Esophagus muscularis mucosa (tissue), 4 donors: ENCODE measurements around the gene ANTKMT. TPM values are rescaled to one million over a fixed set of nuclear protein-coding genes. Genes with fewer than 3 reads are reported as not detected.
"Not testable (repeated sequence)": the region's sequence is repeated elsewhere in the genome, so short reads cannot be mapped to it uniquely, and the experiment has no call there.

ENCODE experiments used
- DNase-seq: peaks from one replicate; pipeline ENCODE4 v3.0.0-alpha.2; 2017; ENCODE audit errors: extremely low spot score
- H3K27ac ChIP-seq, 4 donors: fragments of 200-600 bp; sonication (generic); replicated peaks in 1 of 4; 1 replicate in 3 of 4; 2 replicates in 1 of 4; pipeline ENCODE4 v1.5.1; 2016 to 2019; ENCODE audit warnings: mild to moderate bottlenecking in 1 of 4
- H3K27me3 ChIP-seq, 4 donors: fragments of 200-600 bp; sonication (generic); one replicate each; pipeline versions ENCODE4 v1.5.1 to v1.6.0; 2016 to 2019
- H3K36me3 ChIP-seq, 4 donors: fragments of 200-600 bp; sonication (generic); one replicate each; pipeline ENCODE4 v1.5.1; 2016 to 2019
- H3K4me1 ChIP-seq, 4 donors: fragments of 200-600 bp; sonication (generic); one replicate each; pipeline ENCODE4 v1.5.1; 2016 to 2019
- H3K4me3 ChIP-seq, 4 donors: fragments of 200-600 bp; sonication (generic); 1 replicate in 2 of 4; 2 replicates in 2 of 4; pipeline ENCODE4 v1.5.1; 2016 to 2019; ENCODE audit warnings: mild to moderate bottlenecking in 4 of 4, moderate library complexity in 1 of 4
- H3K9me3 ChIP-seq, 4 donors: fragments of 200-600 bp; sonication (generic); 1 replicate in 3 of 4; 2 replicates in 1 of 4; pipeline ENCODE4 v1.5.1; 2016 to 2019
- CTCF ChIP-seq, 3 experiments: fragments of 200-600 bp in 2 of 3; fragments of 450-650 bp in 1 of 3; sonication (generic) in 2 of 3; IDR thresholded peaks; one replicate each; pipeline ENCODE4 v1.5.1; 2017 to 2019; ENCODE audit warnings: antibody characterized with exemption in 3 of 3, mild to moderate bottlenecking in 2 of 3, moderate library complexity in 1 of 3
- EP300 ChIP-seq: sonication (generic); formaldehyde crosslinking; IDR thresholded peaks from one replicate; pipeline ENCODE4 v1.6.1; 2017; ENCODE audit warnings: antibody characterized with exemption
- POLR2A ChIP-seq: fragments of 450-650 bp; IDR thresholded peaks from one replicate; pipeline ENCODE4 v1.6.1; 2017; ENCODE audit warnings: antibody characterized with exemption, moderate library complexity, mild to moderate bottlenecking, low read depth
- POLR2AphosphoS5 ChIP-seq, 2 donors: sonication (generic); formaldehyde crosslinking; IDR thresholded peaks; one replicate each; pipeline ENCODE4 v1.6.1; 2017; ENCODE audit warnings: antibody characterized with exemption in 2 of 2
- WGBS: methylation state at CpG from one replicate; pipeline ENCODE4 v1.1.5; 2018; 5-methylcytosine and 5-hydroxymethylcytosine counted together
- intact Hi-C: fragments of 100-400 bp; cut with DNase I; formaldehyde crosslinking; loops from one replicate; pipeline ENCODE4 v1.15.1; 2023
- total RNA-seq, 4 donors: library from RNA; depleted of rRNA; stranded (reverse); fragments of >200 nt; gene quantifications; one replicate each; pipeline versions ENCODE4 v1.1.0 to v1.2.1, GENCODE V29; 2016

The ANTKMT gene
- total RNA-seq, 4 donors from 2014 or later = 26.5 to 48.6 (median 40.3) TPM

- no peaks in the 10 kb centered on the region for H3K36me3 ChIP-seq
- peaks cover 0 to 21% (median 0%) of the 10 kb centered on the region in 4 donors for H3K27me3 ChIP-seq
- no peak for DNase-seq
- TF ChIP-seq POLR2A (no peak), EP300 (no peak), CTCF (IDR thresholded peaks at IDR 0.05) (no peak), POLR2AphosphoS5 (IDR thresholded peaks at IDR 0.05) (no peak)
- H3K9me3 ChIP-seq = no peaks in the 10 kb centered on the region
- no peaks in the 10 kb centered on the region for H3K4me1 ChIP-seq
- WGBS = 49% methylated on average over 10 of the region's 10 CpGs
- intact Hi-C loops = no loop called here
- H3K4me3 ChIP-seq = no peak overlapping the region
- no peak overlapping the region for H3K27ac ChIP-seq
These were observed 31.0 kb downstream of the ANTKMT start for GRCh38 chr16:752007-752312.

- H3K4me3 ChIP-seq, H3K9me3 ChIP-seq, intact Hi-C loops, H3K27ac ChIP-seq, H3K4me1 ChIP-seq, DNase-seq, H3K36me3 ChIP-seq: not testable (repeated sequence)
- 84% methylated on average over 11 of the region's 11 CpGs for WGBS
- peaks cover 0 to 21% (median 0%) of the 10 kb centered on the region in 4 donors for H3K27me3 ChIP-seq
These were observed 33.2 kb downstream of the ANTKMT start for GRCh38 chr16:754121-754607.

- WGBS = 62% methylated on average over 11 of the region's 11 CpGs
- Histone ChIP-seq H3K4me3 (no peak overlapping the region), H3K36me3 (no peaks in the 10 kb centered on the region), H3K27ac (no peak overlapping the region), H3K9me3 (no peaks in the 10 kb centered on the region), H3K27me3 (peaks cover 0 to 21% (median 0%) of the 10 kb centered on the region in 4 donors), H3K4me1 (no peaks in the 10 kb centered on the region)
- DNase-seq = no peak
- TF ChIP-seq CTCF (IDR thresholded peaks at IDR 0.05) (no peak), POLR2AphosphoS5 (IDR thresholded peaks at IDR 0.05) (no peak), EP300 (no peak), POLR2A (no peak)
- intact Hi-C loops = no loop called here
These were observed 33.7 kb downstream of the ANTKMT start for GRCh38 chr16:754656-755055.

- H3K36me3 ChIP-seq = no peaks in the 10 kb centered on the region
- no peak overlapping the region for H3K27ac ChIP-seq
- no peak for DNase-seq
- H3K4me1 ChIP-seq = no peaks in the 10 kb centered on the region
- no peak overlapping the region for H3K4me3 ChIP-seq
- peaks cover 0 to 28% (median 0%) of the 10 kb centered on the region in 4 donors for H3K27me3 ChIP-seq
- WGBS = 83% methylated on average over 5 of the region's 5 CpGs
- TF ChIP-seq POLR2A = no peak
- no peak for TF ChIP-seq POLR2AphosphoS5 (IDR thresholded peaks at IDR 0.05)
- no peaks in the 10 kb centered on the region for H3K9me3 ChIP-seq
- intact Hi-C loops = no loop called here
These were observed 35.5 kb downstream of the ANTKMT start for GRCh38 chr16:756428-756827.

- DNase-seq = no peak
- whole genome bisulfite sequencing = 79% methylated on average over 31 of the region's 34 CpGs
- Histone ChIP-seq H3K4me3 (no peak overlapping the region), H3K36me3 (no peaks in the 10 kb centered on the region), H3K27me3 (peaks cover 0 to 44% (median 1%) of the 10 kb centered on the region in 4 donors), H3K9me3 (no peaks in the 10 kb centered on the region), H3K4me1 (no peaks in the 10 kb centered on the region), H3K27ac (no peak overlapping the region)
- TF ChIP-seq EP300 (no peak), POLR2AphosphoS5 (IDR thresholded peaks at IDR 0.05) (no peak), CTCF (IDR thresholded peaks at IDR 0.05) (no peak), POLR2A (no peak)
- intact Hi-C loops = no loop called here
These were observed 38.4 kb downstream of the ANTKMT start for GRCh38 chr16:759110-759910.
